Activated naive CD4-positive, alpha-beta T cell treated with anti-CD3 and anti-CD28 coated beads, Interleukin-2, amount 50 U/mL, for 72 hours (primary cell): ENCODE results near the gene MCTP1. TPM values are rescaled to one million over a fixed set of nuclear protein-coding genes. Genes with fewer than 3 reads are reported as not detected.

Experiments
- ATAC-seq, 2 donors: fragments of 150-1000 bp; cut with Tn5 transposase; 2 replicates each; pipeline ENCODE4 v1.10.0; 2021; ENCODE audit warnings: mild to moderate bottlenecking in 2 of 2, moderate library complexity in 2 of 2
- DNase-seq, 2 donors: peaks; one replicate each; pipeline ENCODE4 v3.0.0; 2021 to 2022; ENCODE audit warnings: low spot score in 2 of 2
- H3K27ac Mint-ChIP-seq, 2 donors: one replicate each; pipeline ENCODE4 v1.8.0; 2022; ENCODE audit warnings: mild to moderate bottlenecking in 2 of 2, mixed read lengths in 2 of 2
- H3K36me3 Mint-ChIP-seq, 2 donors: one replicate each; pipeline ENCODE4 v1.8.0; 2022; ENCODE audit warnings: mixed read lengths in 2 of 2
- H3K9me3 Mint-ChIP-seq, 2 donors: one replicate each; pipeline ENCODE4 v1.8.0; 2022; ENCODE audit warnings: mixed read lengths in 2 of 2
- total RNA-seq, 2 donors: library from RNA; stranded (reverse); gene quantifications; one replicate each; pipeline ENCODE4 v1.2.3, GENCODE V29; 2022

The MCTP1 gene
- total RNA-seq, 2 donors from 2014 or later = 0.87 to 0.93 TPM

- ATAC-seq = no peak
- H3K36me3 Mint-ChIP-seq = no peaks in the 10 kb centered on the region
- DNase-seq = no peak
- H3K9me3 Mint-ChIP-seq = no peaks in the 10 kb centered on the region
- no peak overlapping the region for H3K27ac Mint-ChIP-seq
These were observed 234.2 kb downstream of the MCTP1 start for GRCh38 chr5:95050708-95051107.

GRCh38 chr5:95048628-95049027, 236.3 kb downstream of the MCTP1 start:
- H3K36me3 Mint-ChIP-seq = no peaks in the 10 kb centered on the region
- ATAC-seq (no peak), DNase-seq (no peak)
- no peaks in the 10 kb centered on the region for H3K9me3 Mint-ChIP-seq
- no peak overlapping the region for H3K27ac Mint-ChIP-seq

GRCh38 chr5:95045181-95045965, 239.5 kb downstream of the MCTP1 start:
- no peaks in the 10 kb centered on the region for H3K9me3 Mint-ChIP-seq
- H3K27ac Mint-ChIP-seq = no peak overlapping the region
- ATAC-seq = no peak
- no peaks in the 10 kb centered on the region for H3K36me3 Mint-ChIP-seq
- DNase-seq = no peak

GRCh38 chr5:95044096-95044495, 240.8 kb downstream of the MCTP1 start:
- no peak overlapping the region for H3K27ac Mint-ChIP-seq
- no peak for ATAC-seq
- no peak for DNase-seq
- no peaks in the 10 kb centered on the region for H3K9me3 Mint-ChIP-seq
- no peaks in the 10 kb centered on the region for H3K36me3 Mint-ChIP-seq

- ATAC-seq = no peak
- Mint-ChIP-seq H3K27ac (no peak overlapping the region), H3K9me3 (no peaks in the 10 kb centered on the region), H3K36me3 (no peaks in the 10 kb centered on the region)
- DNase-seq = no peak
These were observed 241.2 kb downstream of the MCTP1 start for GRCh38 chr5:95043648-95044047.

GRCh38 chr5:95043234-95043633, 241.7 kb downstream of the MCTP1 start:
- Mint-ChIP-seq H3K36me3 (no peaks in the 10 kb centered on the region), H3K9me3 (no peaks in the 10 kb centered on the region), H3K27ac (no peak overlapping the region)
- ATAC-seq = no peak
- no peak for DNase-seq

- Mint-ChIP-seq H3K36me3 (no peaks in the 10 kb centered on the region), H3K9me3 (no peaks in the 10 kb centered on the region), H3K27ac (no peak overlapping the region)
- no peak for ATAC-seq
- DNase-seq = no peak
These were observed 242.9 kb downstream of the MCTP1 start for GRCh38 chr5:95042037-95042436.

GRCh38 chr5:95035891-95036685, 248.8 kb downstream of the MCTP1 start:
- Mint-ChIP-seq H3K9me3 (peaks cover 0 to 10% of the 10 kb centered on the region in 2 donors), H3K27ac (no peak overlapping the region), H3K36me3 (peaks cover 0 to 5% of the 10 kb centered on the region in 2 donors)
- DNase-seq (no peak), ATAC-seq (no peak)

GRCh38 chr5:95032801-95033200, 252.1 kb downstream of the MCTP1 start:
- ATAC-seq (no peak), DNase-seq (no peak)
- peaks cover 0 to 5% of the 10 kb centered on the region in 2 donors for H3K36me3 Mint-ChIP-seq
- peaks cover 0 to 10% of the 10 kb centered on the region in 2 donors for H3K9me3 Mint-ChIP-seq
- no peak overlapping the region for H3K27ac Mint-ChIP-seq

GRCh38 chr5:95029569-95030366, 255.1 kb downstream of the MCTP1 start:
- DNase-seq (no peak), ATAC-seq (no peak)
- peaks cover 0 to 5% of the 10 kb centered on the region in 2 donors for H3K36me3 Mint-ChIP-seq
- H3K27ac Mint-ChIP-seq = no peak overlapping the region
- peaks cover 0 to 10% of the 10 kb centered on the region in 2 donors for H3K9me3 Mint-ChIP-seq

- ATAC-seq (peak; percentile 48 to 54), DNase-seq (no peak)
- no peak overlapping the region for H3K27ac Mint-ChIP-seq
- H3K36me3 Mint-ChIP-seq = peaks cover 0 to 5% of the 10 kb centered on the region in 2 donors
- peaks cover 0 to 5% of the 10 kb centered on the region in 2 donors for H3K9me3 Mint-ChIP-seq
These were observed 257.1 kb downstream of the MCTP1 start for GRCh38 chr5:95027775-95028174.

- ATAC-seq = peak; percentile 9 to 30
These were observed 257.7 kb downstream of the MCTP1 start for GRCh38 chr5:95027151-95027721.

GRCh38 chr5:95026718-95027117, 258.2 kb downstream of the MCTP1 start:
- DNase-seq (no peak), ATAC-seq (no peak)
- Mint-ChIP-seq H3K9me3 (no peaks in the 10 kb centered on the region), H3K27ac (no peak overlapping the region), H3K36me3 (no peaks in the 10 kb centered on the region)

More at GRCh38 chr5:95027151-95027721, 257.7 kb downstream of the MCTP1 start:
- Mint-ChIP-seq H3K36me3 (no peaks in the 10 kb centered on the region), H3K27ac (no peak overlapping the region), H3K9me3 (no peaks in the 10 kb centered on the region)
- no peak for DNase-seq

- ATAC-seq = peak; percentile 44 to 58
- no peak for DNase-seq
- H3K27ac Mint-ChIP-seq = no peak overlapping the region
- H3K36me3 Mint-ChIP-seq = no peaks in the 10 kb centered on the region
- no peaks in the 10 kb centered on the region for H3K9me3 Mint-ChIP-seq
These were observed 261.8 kb downstream of the MCTP1 start for GRCh38 chr5:95022967-95023695.

GRCh38 chr5:95020345-95020744, 264.5 kb downstream of the MCTP1 start:
- ATAC-seq (no peak), DNase-seq (no peak)
- Mint-ChIP-seq H3K9me3 (no peaks in the 10 kb centered on the region), H3K27ac (no peak overlapping the region), H3K36me3 (no peaks in the 10 kb centered on the region)

- no peak overlapping the region for H3K27ac Mint-ChIP-seq
- H3K36me3 Mint-ChIP-seq = no peaks in the 10 kb centered on the region
- DNase-seq (no peak), ATAC-seq (no peak)
- H3K9me3 Mint-ChIP-seq = no peaks in the 10 kb centered on the region
These were observed 265.9 kb downstream of the MCTP1 start for GRCh38 chr5:95018946-95019345.
